Measurements from ENCODE around the gene CLDN1.

Gene CLDN1

GRCh38 chr3:190265796-190266195 is 56.5 kb downstream of the CLDN1 start:
- Histone ChIP-seq H3K27me3 (ENCODE audit: insufficient read depth, low read length) (no peaks in the 10 kb centered on the region), H3K9ac (ENCODE audit: low read depth, low read length) (no peak overlapping the region), H3K4me1 (ENCODE audit: insufficient read depth, low read length) (no peaks in the 10 kb centered on the region), H3K36me3 (ENCODE audit: insufficient read depth, low read length) (no peaks in the 10 kb centered on the region), H3K27ac (ENCODE audit: low read depth, low read length) (no peak overlapping the region), H3K9me3 (ENCODE audit: insufficient read depth, low read depth, low read length) (no peaks in the 10 kb centered on the region), H3K4me3 (ENCODE audit: low read length) (no peak overlapping the region)
- 89% methylated on average over 3 of the region's 3 CpGs for WGBS

- H3K4me1 ChIP-seq (ENCODE audit: insufficient read depth, low read length), result no peaks in the 10 kb centered on the region
- 95% methylated on average over 1 of the region's 1 CpG for WGBS
Measured at GRCh38 chr3:190265126-190265525, 57.1 kb downstream of the CLDN1 start.

GRCh38 chr3:190261740-190262139 is 60.5 kb downstream of the CLDN1 start:
- Histone ChIP-seq H3K4me3 (ENCODE audit: low read length) (no peak overlapping the region), H3K9me3 (ENCODE audit: insufficient read depth, low read depth, low read length) (no peaks in the 10 kb centered on the region), H3K9ac (ENCODE audit: low read depth, low read length) (no peak overlapping the region), H3K27me3 (ENCODE audit: insufficient read depth, low read length) (no peaks in the 10 kb centered on the region), H3K27ac (ENCODE audit: low read depth, low read length) (no peak overlapping the region), H3K4me1 (ENCODE audit: insufficient read depth, low read length) (no peaks in the 10 kb centered on the region), H3K36me3 (ENCODE audit: insufficient read depth, low read length) (no peaks in the 10 kb centered on the region)

More at GRCh38 chr3:190265126-190265525, 57.1 kb downstream of the CLDN1 start:
- Histone ChIP-seq H3K4me3 (ENCODE audit: low read length) (no peak overlapping the region), H3K36me3 (ENCODE audit: insufficient read depth, low read length) (no peaks in the 10 kb centered on the region), H3K27ac (ENCODE audit: low read depth, low read length) (no peak overlapping the region), H3K27me3 (ENCODE audit: insufficient read depth, low read length) (no peaks in the 10 kb centered on the region), H3K9me3 (ENCODE audit: insufficient read depth, low read depth, low read length) (no peaks in the 10 kb centered on the region), H3K9ac (ENCODE audit: low read depth, low read length) (no peak overlapping the region)

- no peak overlapping the region for H3K27ac ChIP-seq (ENCODE audit: low read depth, low read length)
- no peak overlapping the region for H3K9ac ChIP-seq (ENCODE audit: low read depth, low read length)
- H3K9me3 ChIP-seq (ENCODE audit: insufficient read depth, low read depth, low read length), result no peaks in the 10 kb centered on the region
- no peaks in the 10 kb centered on the region for H3K36me3 ChIP-seq (ENCODE audit: insufficient read depth, low read length)
- no peak overlapping the region for H3K4me3 ChIP-seq (ENCODE audit: low read length)
- H3K4me1 ChIP-seq (ENCODE audit: insufficient read depth, low read length), result no peaks in the 10 kb centered on the region
- 94% methylated on average over 3 of the region's 3 CpGs for WGBS
- H3K27me3 ChIP-seq (ENCODE audit: insufficient read depth, low read length), result no peaks in the 10 kb centered on the region
Measured at GRCh38 chr3:190261015-190261414, 61.2 kb downstream of the CLDN1 start.

- Histone ChIP-seq H3K9me3 (ENCODE audit: insufficient read depth, low read depth, low read length) (no peaks in the 10 kb centered on the region), H3K9ac (ENCODE audit: low read depth, low read length) (no peak overlapping the region), H3K36me3 (ENCODE audit: insufficient read depth, low read length) (no peaks in the 10 kb centered on the region), H3K4me3 (ENCODE audit: low read length) (no peak overlapping the region), H3K27me3 (ENCODE audit: insufficient read depth, low read length) (no peaks in the 10 kb centered on the region), H3K27ac (ENCODE audit: low read depth, low read length) (no peak overlapping the region), H3K4me1 (ENCODE audit: insufficient read depth, low read length) (no peaks in the 10 kb centered on the region)
- WGBS, result 69% methylated on average over 1 of the region's 2 CpGs
Measured at GRCh38 chr3:190260301-190260700, 61.9 kb downstream of the CLDN1 start.

GRCh38 chr3:190258634-190259033 is 63.6 kb downstream of the CLDN1 start:
- H3K27ac ChIP-seq (ENCODE audit: low read depth, low read length), result no peak overlapping the region
- H3K4me3 ChIP-seq (ENCODE audit: low read length), result no peak overlapping the region
- no peaks in the 10 kb centered on the region for H3K36me3 ChIP-seq (ENCODE audit: insufficient read depth, low read length)
- 69% methylated on average over 5 of the region's 5 CpGs for WGBS
- H3K4me1 ChIP-seq (ENCODE audit: insufficient read depth, low read length), result no peaks in the 10 kb centered on the region
- no peaks in the 10 kb centered on the region for H3K9me3 ChIP-seq (ENCODE audit: insufficient read depth, low read depth, low read length)
- H3K27me3 ChIP-seq (ENCODE audit: insufficient read depth, low read length), result no peaks in the 10 kb centered on the region
- H3K9ac ChIP-seq (ENCODE audit: low read depth, low read length), result no peak overlapping the region
